Erythroblast (primary cell): ENCODE data around the gene STRBP.
"Not testable (repeated sequence)": the region's sequence is repeated elsewhere in the genome, so short reads cannot be mapped to it uniquely, and the experiment has no call there.

ENCODE experiments used
- DNase-seq, 2 experiments: peaks; one replicate each; lab custom pipeline; 2025; lab: John Stamatoyannopoulos, UW
- GATA1 ChIP-seq: IDR thresholded peaks from 2 replicates; pipeline ENCODE4 v1.6.1; 2011; ENCODE audit warnings: low read depth, mild to moderate bottlenecking, control low read depth, low read length, moderate library complexity
- POLR2A ChIP-seq: IDR thresholded peaks from 2 replicates; pipeline ENCODE4 v1.6.1; 2011; ENCODE audit warnings: mild to moderate bottlenecking, low read length

Gene STRBP

DNA sequence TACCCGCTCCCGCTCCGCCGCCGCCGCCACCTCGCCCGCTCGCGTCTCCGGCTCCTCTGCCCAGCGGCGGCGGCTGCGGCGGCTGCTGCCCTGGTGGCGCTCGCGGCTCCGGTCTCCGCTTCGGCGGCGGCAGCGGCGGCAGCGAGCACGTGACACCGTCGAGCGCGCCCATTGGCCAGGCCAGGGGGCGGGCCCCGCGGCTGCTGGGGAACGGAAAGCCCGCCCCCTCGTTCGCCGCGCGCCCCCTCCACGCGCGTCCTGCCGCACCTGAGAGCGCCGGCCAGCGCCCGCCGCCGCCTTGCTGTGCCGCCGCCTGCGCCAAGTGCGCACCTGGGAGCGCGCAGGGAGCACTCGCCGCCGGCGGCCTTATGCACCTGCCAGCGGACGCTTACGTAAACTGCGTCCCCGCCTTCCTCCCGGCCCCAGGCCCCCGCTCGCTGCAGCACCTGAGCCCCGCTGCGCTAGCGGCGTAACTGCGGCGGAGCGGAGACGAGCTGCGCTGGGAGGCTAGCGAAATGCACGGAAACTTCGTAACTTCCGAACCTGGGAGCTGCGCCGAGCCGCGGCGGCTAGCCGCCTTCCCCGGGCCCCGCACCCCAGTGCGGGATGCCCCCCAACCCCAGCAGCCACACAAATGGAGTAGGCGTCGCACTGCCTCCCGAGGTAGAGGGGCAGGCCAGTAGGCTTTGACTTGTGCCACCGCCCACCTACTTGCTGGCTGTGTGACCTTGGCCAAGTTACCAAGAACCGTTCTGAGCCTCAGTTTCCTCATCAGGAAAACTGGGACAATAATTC is at the start of gene STRBP:
STRBP (minus strand) TSS at position 122 of the 795 bp plus-strand sequence. CDS start 84,452 bp downstream, outside the sequence.
- TF ChIP-seq GATA1 (no peak), POLR2A (peak; percentile 45)
- DNase-seq, result peak; percentile 92 to 96

DNA sequence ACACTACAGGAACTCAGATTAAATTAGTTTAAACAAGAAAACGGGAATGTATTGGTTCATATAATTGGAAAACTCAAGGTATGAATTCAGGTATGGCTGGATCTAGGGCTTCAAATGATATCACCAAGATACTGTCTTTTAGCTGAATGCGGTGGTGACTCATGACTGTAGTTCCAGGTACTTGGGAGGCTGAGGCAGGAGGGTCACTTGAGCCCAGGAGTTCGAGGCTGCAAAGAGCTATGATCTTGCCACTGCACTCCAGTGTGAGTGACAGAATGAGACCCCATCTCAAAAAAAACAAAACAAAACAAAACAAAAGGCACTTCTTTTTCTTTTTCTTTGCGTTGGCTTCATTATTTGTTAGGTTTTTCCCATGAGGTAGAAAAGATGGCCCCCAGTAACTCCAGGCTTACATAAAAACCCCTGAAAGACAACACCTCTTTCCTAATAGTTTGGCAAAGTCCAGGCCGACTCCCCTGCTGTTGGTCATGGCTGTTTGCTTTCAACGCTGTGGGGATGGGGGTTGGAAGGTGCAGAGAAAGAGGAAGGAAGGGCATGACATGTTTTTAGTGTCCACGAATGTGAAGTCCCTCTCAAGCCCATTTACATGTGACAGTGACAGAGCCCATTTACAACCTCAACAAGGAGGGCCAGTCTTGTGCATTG is 47.8 kb upstream of the STRBP start:
- no peak for DNase-seq
- TF ChIP-seq POLR2A, result no peak
- TF ChIP-seq GATA1, result no peak

DNA sequence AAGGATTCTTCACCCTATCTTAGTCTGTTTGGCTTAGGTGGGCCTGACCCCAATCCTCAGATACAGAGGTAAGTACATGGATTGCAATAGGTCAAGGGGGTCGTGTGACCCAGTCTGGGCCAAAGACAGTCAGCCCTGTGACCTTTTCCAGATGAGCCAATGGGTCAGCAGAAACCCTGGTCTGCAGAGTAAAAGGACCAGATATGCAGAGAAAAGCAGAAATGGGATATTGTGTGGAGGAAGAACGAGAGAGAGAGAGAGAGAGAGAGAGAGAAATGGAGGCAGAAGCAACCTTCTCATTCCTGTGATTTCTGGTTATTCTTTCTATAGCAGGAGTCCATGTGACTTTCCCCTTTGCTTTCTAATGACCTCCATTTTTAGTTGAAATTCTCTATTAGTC is 47.2 kb upstream of the STRBP start:
- no peak for TF ChIP-seq POLR2A
- TF ChIP-seq GATA1, result no peak
- DNase-seq, result no peak

DNA sequence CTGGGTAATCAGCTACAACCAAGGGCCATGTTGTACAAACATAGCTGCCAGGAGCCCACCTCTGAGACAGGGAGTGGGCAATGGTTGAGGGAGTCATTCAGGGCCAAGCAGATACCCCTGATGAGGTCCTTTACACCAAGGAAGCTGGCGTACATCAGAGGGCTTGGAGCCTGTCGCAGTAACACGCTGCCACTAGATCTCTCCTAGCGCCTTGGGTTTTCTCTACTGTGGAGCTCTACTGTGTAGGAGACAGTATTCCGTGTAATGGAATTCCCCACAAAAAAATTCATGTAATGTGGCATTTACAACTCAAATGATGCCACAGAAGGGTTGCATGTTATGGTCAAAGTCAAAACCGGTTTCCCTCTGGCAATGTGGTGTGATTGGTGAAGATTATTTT is 46.2 kb upstream of the STRBP start:
- no peak for TF ChIP-seq POLR2A
- no peak for TF ChIP-seq GATA1
- no peak for DNase-seq

DNA sequence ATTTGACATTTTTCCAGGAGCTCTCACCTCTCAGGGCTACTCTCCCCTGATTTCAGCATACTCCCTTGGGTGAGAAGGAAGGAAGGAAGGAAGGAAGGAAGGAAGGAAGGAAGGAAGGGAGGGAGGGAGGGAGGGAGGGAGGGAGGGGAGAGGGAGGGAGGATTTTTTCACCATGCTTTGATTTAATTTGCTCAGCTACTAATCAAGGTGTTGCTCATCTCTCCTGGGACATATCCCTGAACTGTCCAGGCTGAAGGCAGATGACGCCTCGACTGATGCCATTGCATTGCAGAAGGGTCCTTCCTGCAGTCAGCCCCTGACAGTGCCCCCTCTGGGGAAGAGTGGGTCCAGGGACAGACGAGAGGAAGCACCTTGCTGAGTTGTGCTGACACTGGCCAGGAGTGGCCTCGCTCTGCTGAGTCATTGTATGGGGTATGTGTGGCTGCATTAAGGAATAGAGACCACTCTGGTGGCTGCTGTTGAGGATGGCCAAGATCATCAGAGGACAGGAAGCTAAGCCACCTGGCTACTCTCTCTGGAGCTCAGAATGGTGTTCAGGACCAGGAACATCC is 44.0 kb upstream of the STRBP start:
- no peak for TF ChIP-seq POLR2A
- TF ChIP-seq GATA1, result no peak

DNA sequence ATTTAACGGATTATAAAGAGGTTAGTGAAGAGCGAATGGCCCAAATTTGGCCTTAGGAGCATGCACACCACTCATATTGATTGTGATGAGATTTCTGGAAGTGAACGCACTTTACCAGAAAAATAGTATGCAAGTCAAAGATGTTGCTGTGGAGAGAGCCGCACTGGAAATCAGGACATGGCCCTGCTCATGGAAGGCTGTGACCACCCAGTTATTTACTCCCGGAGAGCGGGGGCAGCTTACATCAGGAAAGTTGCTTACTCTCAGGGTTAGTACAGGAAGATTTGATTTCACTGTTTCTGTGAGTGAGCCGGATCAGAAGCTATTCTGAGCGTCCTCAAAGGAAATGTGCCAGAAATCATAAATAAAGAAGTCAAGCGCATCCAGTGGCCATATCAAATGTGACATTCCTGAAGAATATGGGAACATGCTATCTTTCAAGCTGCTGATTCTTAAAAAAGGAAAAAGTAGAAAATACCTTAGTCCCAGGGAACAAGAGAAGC is 42.9 kb upstream of the STRBP start:
- DNase-seq, result no peak
- TF ChIP-seq GATA1, result no peak

More for the DNA sequence above, 44.0 kb upstream of the STRBP start:
- DNase-seq, result no peak

DNA sequence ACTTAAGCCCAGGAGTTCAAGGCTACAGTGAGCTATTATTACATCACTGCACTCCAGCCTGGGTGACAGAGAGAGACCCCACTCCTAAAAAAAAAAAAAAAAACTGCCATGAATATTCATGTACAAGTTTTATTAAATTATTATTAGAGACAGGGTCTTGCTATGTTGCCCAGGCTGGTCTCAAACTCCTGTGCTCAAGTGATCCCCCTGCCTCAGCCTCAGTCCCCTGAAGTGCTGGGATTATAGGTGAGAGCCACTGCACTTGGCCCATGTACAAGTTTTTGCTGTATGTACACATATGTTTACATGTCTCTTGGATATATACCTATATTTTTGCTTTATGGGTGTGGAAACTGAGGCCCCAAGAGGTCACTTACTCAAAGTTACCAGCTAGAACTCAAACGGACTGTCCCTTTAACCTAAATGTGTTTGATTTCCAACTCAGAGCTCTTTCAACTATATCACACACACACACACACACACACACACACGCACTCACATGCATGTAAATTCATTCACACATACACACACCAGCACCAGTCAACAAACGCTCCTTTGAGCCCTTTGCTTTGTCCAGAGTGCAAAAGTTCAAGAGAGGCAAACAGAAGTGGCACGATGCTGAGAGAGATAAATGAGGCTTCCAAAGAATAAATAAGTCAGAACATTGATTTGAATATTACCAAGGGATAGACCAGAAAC is 42.3 kb upstream of the STRBP start:
- no peak for DNase-seq
- TF ChIP-seq POLR2A, result no peak
- no peak for TF ChIP-seq GATA1

DNA sequence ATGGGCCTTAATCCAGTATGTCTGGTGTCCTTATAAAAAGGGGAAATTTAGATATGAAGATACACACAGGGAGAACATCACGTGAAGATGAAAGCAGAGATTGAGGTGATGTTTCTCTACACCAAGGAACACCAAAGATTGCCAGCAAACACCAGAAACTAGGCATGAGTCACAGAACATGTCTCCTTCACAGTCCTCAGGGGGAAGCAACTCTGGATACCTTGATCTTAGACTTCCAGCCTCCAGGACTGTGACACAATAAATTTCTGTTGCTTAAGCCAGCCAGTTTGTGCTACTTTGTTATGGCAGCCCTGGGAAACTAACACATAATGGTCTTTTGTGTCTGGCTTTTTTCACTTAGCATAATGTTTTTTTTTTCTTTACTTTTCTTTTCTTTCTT is 41.2 kb upstream of the STRBP start:
- no peak for DNase-seq
- no peak for TF ChIP-seq GATA1

DNA sequence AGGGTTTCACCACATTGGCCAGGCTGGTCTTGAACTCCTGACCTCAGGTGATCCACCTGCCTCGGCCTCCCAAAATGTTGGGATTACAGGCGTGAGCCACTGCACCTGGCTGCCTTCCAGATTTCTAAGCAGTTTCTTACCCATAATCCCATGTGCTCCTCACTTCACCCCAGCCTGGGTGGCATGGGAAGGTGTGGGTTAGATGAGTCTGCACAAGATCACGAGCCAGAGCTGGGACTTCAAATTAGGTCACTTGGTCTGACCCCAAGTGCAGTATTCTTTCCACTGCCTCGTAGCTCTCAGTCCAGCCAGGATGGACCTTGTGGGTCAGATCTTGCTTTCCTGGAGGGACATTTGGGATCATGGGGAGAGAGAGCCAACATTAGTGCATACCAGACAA is 37.5 kb upstream of the STRBP start:
- TF ChIP-seq GATA1 (no peak), POLR2A (no peak)
- peak; percentile 70 to 77 for DNase-seq

DNA sequence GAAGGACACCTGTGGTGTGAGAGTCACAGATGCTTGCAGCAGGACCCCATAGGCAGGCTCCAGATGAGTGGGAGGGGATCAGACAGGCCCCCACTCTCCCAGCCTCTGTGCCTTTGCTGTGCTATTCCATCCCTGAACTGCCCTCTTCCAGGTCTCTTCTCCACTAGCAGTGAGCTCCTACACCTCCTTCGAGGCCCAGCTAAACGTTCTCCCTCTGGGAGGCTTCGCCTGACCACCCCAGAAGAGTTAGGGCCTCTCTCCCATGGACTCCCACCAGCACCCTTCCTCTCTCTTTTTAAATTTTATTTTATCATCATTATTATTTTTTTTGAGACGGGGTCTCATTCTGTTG is 35.9 kb upstream of the STRBP start:
- TF ChIP-seq POLR2A (no peak), GATA1 (no peak)
- no peak for DNase-seq

DNA sequence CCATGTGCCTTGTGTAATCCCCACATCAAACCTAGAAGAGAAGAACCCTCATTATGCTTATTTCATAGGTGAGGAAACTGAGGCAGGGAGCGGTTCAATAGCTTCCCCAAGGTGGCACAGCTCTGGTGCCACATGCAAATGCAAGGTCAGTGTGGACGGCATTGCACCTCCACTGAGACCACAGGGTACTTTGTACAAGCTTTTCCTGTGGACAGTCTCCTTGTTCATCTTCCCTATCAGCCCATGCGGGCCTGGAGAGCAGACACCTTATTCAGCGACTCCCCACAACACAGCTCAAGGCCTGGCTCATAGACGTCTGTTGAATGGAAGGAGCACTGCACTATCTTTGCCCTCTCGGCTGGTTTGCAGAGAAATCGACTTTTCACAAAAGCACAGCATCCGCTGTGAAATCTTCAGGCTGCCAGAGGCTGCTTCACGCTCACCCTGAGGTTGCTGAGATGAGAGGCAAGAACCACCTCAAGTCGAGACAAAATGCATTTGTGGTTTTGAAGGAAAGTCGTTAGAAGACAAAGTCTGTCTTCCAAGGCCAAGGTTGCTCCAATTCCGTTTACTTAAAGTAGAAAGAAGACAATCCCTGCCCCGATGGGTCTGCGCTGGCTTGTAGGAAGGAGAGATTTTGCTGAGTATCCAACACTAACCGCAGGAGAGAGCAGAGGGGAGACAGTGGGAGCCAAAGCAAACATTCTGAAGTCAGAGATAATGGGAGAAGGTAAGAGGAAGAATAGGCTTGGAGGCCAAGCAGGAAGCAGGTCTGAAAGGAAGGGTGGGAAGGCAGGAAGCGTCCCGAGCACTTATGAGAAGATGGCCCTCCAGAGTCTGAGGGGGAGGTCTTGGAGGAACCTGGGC is 34.2 kb upstream of the STRBP start:
- TF ChIP-seq GATA1 (no peak), POLR2A (no peak)
- DNase-seq, result no peak

DNA sequence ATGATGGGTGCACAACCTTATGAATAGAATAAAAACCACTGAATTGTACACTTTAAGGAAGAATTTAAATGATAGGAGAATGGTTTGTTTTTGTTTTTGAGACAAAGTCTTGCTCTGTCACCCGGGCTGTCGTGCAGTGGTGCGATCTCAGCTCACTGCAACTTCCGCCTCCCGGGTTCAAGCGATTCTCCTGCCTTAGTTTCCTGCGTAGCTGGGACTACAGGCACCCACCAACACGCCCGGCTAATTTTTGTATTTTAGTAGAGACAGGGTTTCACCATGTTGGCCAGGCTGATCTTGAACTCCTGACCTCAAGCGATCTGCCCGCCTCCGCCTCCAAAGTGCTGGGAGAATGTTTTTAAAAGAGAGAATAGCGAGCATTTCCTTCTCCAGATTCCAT is 33.5 kb upstream of the STRBP start:
- DNase-seq, result not testable (repeated sequence)

DNA sequence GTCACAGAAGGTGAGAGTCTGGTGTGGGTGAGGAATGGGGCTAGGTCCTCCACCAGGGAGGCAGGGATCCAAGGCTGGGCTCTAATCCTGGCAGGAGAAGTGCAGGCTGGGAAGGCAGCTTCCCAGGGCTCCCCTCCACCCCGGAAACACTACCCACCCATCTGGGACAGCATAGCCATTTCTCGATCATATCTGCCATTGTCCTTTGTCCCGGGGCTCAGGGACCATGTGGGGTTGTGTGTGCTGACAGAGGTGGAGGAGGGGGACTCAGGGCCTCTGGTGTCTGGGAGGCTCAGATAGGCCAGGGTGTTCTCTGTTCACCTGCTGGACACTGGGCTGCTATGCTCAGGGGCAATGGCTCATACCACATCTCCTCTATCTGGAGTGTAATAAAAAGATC is 32.2 kb upstream of the STRBP start:
- peak in 1 of 2 experiments; percentile 50 for DNase-seq
- TF ChIP-seq GATA1 (no peak), POLR2A (no peak)
